HG02642 (cell line): ENCODE data around the gene ANKRD11.

Experiments used
- ATAC-seq: cut with Tn5 transposase; IDR thresholded peaks from one replicate; pipeline ENCODE4 v1.9.1; 2021; ENCODE audit warnings: mild to moderate bottlenecking; ENCODE audit not compliant: unreplicated experiment, poor library complexity

The ANKRD11 gene

DNA sequence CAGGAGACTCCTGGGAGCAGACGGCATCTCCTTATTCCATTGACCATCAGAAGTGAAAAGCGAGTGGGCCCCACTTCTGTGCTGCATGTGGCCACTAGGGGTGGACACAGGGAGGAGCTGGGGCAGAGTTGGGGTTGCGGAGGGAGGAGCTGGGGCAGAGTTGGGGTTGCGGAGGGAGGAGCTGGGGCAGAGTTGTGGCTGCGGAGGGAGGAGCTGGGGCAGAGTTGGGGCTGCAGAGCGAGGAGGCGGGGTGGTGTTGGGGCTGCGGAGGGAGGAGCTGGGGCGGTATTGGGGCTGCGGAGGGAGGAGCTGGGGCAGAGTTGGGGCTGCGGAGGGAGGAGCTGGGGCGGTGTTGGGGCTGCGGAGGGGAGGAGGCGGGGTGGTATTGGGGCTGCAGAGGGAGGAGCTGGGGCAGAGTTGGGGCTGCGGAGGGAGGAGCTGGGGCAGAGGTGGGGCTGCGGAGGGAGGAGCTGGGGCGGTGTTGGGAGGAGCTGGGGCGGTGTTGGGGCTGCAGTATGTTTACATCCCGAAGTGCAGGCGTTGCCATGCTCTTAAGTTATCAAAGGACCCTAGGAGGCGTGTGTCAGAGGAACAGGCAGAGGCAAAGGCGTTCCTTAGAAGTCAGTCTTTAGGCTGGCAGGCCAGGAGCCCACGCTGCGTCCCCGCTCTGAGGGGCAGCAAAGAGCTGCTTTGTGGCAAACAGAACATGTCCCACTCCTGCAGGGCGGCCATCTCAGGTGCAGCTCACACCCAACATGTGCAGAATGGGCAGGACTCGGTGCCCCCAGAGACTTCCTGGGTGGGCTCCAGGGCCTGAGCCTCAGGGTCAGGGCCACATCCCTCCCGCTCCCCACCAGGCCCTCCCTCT is 196.9 kb downstream of the ANKRD11 start:
- ATAC-seq: no peak

DNA sequence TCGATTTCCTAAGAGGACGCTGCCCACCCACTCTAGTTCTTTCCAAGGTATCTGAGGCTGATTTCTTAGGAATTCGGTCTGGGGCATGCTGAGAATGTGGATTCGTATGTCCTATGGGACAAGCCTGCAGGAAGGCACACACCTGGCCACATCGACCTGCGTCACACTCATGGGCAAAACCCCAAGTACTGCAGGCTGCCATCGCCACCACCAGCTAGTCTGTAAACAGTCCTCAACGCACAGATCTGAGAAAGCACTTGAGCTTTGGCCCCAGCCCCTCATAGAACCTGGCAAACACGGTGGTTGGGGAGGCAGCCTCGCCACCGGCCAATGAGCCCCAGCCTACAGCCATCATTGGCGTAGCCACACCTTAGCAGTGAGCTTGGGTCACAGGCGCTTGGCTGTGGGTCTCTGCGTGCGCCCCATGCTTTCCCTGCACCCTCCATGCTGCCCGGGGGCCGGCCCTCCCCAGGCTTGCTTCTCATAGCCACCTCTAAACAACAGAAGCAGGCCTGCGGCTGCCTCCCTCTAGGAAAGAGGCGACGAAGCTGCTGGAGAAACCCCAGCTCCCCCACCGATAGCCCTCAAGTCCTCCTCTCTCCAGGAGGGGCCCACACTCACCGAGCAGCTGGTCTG is 197.8 kb downstream of the ANKRD11 start:
- no peak for ATAC-seq

DNA sequence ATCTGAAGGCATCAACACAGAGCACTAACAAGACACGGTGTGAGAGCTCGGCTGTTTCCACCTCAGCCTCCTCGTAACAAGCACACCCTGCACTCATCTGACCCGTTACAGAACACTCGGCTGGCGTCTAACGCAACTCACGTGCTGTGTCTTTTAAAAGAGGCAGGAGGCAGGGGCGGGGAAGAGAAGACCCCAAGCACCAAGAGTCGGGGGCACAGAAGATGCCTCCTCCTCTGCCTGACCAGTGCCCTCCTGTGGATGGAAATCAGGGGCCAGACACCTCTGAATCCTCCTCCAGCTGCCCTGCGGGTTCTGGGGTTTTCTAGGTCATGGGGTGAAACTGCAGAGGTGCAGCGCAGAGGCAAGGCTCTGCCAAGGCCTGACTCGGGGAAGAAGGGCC is 198.6 kb downstream of the ANKRD11 start:
- no peak for ATAC-seq

DNA sequence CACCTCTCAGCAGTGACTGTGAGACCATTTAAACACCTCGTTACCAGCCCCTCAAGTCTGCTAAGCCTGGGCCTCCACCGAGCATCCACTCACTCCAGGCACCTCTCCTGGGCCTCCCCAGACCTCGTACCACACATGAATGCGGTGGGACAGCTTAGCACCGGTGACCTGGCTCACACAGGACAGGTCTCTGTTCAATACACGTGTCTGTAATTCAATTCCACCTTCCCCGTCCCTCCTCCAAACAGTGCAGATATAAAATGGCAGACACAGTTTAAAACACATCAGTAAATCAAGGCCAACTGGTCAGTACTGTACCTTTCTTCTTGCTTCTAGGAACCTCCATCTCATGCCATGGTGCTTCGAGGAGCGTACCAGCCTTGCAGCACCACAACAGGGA is 199.0 kb downstream of the ANKRD11 start:
- no peak for ATAC-seq

DNA sequence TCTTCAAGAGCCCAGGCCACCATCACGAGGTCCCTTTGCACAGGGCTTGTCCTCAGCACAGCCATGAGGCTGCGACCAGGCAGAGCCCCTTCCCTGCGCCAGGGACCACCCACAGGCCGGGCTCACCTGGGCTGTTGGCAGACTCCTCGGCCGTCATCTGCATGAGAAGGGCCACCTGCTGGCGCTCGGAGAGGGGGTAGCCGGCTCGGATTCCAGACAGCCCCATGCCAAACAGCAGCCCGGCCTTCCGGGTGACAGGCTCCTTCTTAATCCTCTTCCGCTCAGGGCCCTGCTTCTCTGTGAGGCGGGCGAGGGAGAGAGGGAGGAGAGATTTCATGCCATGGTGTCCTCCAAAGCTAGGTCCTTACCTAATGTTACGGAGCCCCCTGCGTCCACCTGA is 199.5 kb downstream of the ANKRD11 start:
- no peak for ATAC-seq

DNA sequence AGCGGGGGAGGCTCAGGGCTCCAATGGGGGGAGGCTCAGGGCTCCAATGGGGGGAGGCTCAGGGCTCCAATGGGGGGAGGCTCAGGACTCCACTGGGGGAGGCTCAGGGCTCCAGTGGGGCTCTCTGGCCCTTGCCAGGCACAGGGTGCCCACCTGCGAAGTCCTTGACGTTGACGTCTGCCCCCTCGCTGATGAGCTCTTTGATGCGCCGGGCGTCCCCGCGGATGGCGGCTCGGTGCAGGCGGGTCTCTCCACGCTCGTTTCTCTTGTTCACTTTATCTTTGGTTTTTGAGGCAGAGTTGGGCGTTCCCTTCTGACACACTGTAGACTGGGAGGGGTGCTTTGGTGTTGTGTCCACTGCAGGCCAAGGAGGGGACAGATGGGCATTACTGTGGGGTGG is 199.9 kb downstream of the ANKRD11 start:
- ATAC-seq: no peak

DNA sequence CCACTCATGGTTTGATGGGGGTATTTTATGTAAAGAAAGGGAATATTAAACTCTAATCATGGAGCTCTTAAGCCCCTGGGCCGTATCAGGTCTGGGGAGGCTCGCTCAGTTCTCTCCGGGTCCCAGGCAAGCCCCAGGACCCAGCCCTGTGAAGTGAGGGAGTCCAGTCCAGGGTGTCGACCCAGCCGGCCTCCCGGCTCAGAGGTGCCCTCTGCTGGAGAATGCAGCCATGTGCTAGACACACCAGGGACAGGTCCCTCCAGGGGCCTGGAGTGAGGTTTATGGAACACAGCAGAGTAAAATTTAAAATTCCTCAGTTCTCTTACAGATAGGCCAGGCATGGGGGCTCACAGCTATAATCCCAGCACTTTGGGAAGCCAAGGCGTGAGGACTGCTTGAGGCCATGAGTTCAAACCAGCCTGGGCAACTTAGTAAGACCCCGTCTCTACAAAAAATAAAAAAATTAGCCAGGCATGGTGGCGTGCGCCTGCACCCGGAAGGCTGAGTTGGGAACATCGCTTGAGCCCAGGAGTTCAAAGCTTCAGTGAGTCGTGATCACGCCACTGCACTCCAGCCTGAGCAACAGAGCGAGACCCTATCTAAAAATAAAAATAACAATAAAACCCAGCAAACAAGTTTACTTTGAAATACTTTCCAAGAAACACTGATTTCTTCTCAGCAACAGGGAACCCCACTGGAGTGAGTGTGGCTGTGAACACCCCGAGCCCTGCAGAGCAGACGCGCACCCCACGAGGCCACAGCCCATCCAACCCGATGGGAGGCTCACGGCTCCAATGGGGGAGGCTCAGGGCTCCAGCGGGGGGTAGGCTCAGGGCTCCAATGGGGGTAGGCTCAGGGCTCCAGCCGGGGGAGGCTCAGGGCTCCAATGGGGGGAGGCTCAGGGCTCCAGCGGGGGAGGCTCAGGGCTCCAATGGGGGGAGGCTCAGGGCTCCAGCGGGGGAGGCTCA is 200.6 kb downstream of the ANKRD11 start:
- ATAC-seq: no peak

DNA sequence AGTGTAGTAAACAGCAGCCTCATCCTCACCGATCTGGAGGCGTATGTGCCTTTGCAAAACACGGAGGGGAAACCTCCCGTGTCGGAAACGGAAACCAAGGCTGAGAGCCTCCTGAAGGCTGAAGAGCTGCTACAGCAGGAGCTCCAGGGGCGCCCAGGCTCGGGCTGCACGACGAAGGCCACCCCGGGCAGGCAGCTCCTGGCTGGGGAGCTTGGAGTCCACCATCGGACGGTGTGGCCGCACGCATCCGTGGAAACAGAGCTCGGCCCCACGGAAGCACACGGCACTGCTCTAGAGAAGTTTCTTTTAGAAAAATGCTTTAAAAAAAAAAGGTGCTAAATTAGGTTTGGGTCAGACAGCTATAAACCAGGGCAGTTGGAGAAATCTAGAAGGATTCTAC is 201.4 kb downstream of the ANKRD11 start:
- ATAC-seq: no peak

DNA sequence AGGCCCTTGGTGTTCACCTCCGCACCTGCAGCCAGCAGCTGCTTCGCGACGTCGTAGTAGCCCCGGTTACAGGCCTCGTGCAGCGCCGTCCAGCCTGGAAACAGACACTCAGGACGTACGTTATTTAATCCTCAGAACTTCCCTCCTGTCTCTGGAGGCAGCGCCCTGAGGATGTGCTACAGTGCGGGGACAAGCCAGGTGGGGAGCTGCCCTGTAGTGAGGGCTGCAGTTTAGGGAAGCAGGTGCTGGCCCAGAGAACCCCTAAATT is 201.8 kb downstream of the ANKRD11 start:
- ATAC-seq: no peak

DNA sequence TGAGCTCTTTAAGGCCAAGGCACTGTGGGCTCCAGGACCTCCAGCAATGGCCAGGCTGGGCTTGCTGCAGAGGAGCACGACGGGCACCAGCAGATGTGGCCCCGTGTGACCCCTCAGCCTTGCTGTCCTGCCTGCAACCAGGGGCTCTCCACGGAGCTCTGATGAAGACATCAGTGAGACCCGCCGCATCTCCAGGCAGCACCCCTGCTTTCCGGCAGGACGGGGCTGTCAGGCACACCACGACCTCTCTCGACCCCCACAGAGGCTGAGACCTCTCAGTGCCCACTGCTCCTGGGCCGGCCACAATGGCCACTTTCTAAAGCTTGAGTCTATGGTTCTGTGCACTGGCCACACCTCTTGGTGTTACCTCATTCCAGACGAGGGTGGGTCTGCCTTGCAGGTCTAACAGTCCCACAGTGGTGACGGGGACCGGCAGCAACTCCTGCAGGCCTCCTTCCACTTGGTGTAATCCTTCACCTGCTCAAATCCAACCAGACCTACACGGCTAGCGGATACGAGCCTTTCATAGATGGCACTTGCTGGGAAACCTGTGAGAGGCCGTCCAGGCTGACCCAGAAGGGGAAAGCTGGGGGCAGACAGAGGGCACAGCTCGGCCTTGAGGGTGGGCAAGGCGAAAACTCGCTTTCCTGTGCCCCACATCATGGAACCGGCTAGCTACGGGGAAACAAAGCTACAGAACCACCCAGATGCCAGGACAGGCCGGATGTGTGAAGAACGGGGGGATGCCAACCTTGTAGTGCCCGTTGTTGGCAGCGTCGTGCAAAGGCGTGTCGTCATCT is 202.4 kb downstream of the ANKRD11 start:
- ATAC-seq: no peak

DNA sequence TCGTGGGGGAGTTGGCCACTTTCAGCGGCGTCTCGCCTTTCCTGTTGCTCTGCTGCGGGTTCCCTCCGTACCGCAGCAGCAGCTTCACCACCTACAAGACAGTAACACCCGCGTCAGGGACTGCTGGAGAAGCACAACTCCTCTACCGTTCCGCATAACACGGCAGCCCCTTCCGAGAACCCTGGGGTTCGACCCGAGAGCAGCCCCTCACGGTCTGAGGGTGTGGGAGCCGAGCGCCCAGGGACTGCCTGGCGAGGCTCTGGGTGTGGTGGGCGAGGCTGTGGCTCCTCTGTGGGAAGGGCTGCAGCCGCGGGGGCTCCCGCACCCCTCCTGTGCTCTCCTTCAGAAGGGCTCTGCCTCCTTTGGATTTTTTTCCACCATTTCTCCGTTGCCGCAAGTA is 204.3 kb downstream of the ANKRD11 start:
- ATAC-seq: no peak

DNA sequence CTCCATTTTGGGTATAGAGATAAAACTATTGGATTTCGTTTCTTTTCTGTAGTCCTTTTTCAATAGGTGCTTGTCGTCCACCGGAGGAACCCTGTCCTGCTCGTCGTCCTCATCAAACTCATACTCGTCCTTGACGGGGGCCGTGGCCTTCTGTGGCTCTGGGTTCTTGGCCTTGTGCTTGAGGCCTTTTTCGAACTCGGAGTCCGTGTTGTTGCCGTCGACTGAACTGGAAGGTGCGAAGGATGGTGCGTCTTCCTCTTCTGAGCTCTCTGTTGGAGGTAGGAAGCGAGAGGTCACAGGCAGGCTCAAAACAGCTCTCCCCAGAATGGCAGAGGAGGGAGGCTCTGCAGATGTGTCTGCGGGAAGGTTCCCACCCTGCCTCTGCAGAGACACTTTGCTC is 205.0 kb downstream of the ANKRD11 start:
- no peak for ATAC-seq

DNA sequence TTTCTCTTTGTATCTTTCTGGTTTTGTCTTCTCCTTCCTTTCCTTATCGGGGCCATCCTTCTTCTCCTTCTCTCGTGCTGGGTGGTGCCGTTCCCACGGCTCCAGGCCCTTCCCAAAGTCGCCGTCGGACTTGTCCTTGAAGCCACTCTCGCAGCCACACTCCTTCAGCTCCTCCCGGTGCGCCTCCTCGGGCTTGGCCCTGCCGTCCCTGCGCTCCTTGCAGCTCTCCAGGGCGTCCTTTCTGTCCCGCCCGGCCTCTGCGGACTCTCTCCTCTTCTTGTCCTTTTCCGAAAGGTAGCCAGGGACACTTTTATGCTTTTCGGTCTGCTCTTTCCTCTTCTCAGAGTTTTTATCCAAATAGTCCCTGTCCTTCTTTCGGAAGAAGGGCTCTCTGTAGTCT is 206.9 kb downstream of the ANKRD11 start:
- no peak for ATAC-seq

DNA sequence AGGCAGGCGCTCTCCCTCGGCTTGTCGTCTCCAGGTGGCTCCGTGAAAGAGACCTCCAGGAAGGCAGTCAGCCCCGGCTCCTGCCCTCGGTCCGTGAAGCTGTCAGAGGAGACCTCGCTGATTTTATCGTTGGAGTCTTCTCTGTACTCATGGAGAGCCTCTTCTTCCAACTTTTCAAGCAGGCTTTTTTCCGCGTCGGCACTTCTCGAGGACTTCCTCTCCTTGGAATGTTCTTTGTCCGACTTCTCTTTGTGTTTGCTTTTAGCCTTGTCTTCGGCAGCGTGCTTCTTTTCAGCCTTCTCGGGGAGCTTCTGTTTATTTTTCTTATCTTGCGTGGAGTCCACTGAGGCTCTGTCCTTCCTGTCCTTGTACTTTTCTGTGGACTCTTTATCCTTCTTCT is 207.8 kb downstream of the ANKRD11 start:
- ATAC-seq: no peak

DNA sequence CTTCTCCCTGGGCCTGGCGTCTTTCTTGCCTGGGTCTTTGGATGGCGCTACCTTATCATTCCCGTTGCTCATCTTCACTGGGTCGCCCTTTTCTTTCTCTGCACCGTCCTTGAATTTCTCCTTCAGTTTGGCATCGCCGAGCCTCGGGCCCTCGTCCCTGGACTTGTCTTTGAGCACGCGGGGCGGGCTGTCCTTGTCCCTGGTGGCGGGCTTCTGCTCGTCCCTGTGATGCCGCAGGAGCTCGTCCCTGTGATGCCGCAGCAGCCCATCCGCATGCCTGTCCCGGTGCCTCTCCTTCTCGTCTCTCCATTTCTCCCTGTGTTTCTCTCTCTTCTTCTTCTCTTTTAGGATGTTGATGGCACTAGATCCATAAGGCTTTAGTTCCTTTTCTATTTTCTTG is 208.5 kb downstream of the ANKRD11 start:
- no peak for ATAC-seq

DNA sequence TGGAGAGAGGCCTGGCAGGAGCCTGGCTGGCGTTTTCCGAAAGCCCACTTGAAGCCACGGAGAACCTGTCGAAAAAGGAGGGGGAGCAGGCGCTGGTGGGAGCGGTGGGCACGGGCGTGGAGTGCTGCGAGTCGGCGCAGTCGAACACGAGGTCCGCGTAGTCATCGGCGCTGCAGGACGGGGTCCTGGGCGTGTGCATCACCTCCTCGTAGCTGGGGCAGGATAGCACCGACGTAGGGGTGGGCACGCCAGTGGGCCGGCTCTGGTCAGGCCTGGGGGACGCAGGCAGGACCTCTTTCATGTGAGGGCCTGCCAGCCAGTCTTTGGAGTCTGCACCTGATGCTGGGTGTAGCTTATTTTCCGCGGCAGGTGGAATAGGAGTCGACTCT is 209.2 kb downstream of the ANKRD11 start:
- ATAC-seq: no peak

DNA sequence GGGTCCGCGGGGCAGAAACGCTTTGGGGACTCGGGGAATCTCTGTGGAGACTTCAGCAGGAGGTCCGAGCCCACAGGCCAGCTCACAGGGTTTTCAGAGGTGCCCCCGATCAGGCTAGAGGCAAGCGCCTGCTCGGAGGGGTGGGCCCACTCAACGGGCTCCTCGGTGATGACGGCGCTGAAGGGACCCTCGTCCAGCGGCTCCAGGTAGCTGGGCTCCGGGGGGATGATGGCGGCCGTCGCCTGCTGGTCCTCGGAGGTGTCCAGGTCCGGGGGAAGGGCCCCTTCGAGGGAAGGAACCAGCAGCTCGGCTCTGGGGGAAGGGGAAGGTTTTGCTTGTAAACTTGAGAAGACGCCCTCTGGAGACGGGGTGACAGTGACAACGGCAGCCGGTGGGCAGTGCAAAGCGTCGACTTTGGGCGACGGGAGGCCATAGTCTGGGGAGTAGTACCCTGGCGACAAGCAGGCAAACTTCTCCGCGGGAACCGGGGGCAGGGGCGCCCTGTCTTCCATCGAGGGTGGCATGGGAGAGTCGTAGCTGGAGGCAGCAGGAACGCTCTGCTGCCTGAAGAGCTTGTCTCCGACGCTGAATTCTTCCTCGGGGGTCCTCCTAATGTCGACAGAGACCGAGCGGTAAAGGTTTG is 209.7 kb downstream of the ANKRD11 start:
- ATAC-seq: no peak

DNA sequence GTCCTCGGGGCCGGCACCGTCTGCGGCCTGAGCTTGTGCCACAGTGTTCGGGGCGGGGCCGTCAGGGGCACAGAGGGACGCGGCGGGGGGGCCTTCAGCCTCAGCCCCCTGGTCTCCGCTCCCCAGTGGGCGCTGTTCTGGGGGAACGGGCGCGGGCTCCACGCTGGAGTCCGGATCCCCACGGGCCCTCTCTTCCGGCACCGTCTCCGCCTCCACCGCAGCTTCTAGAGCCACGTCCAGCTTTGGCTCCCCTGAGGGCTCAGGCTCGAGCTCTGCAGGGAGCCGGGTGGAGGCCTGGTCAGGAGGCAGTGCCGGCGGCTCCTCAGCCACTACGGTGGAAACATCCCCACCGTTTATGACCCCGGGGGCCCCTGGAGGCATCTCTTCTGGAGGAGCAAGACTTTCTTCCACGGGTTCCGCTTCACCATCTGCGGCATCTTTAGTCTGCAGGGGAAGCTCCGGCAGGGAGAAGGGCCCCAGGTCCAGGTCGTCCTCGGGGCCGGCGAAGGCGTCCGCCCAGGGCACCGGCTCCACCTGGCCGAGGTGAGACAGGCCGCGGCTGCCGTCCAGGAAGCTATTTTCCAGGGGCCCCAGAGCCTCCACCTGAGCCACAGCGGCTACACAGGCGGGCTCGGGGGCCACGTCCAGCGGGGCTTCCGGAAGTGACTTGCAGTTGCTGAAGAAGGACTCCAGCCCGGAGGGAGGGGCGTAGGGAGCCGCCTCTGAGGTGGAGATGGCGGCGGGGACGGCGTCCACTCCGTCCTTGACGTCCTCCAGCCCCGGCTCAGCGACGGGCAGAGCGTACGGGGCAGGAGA is 210.5 kb downstream of the ANKRD11 start:
- no peak for ATAC-seq
